HG02852 (cell line): Measurements from ENCODE around the gene DPPA3.
"Not testable (repeated sequence)": the region's sequence is repeated elsewhere in the genome, so short reads cannot be mapped to it uniquely, and the experiment has no call there.

Source experiments
- ATAC-seq: cut with Tn5 transposase; IDR thresholded peaks from one replicate; pipeline ENCODE4 v1.9.1; 2021; ENCODE audit warnings: mild to moderate bottlenecking, moderate library complexity; ENCODE audit not compliant: unreplicated experiment

DPPA3 gene

DNA sequence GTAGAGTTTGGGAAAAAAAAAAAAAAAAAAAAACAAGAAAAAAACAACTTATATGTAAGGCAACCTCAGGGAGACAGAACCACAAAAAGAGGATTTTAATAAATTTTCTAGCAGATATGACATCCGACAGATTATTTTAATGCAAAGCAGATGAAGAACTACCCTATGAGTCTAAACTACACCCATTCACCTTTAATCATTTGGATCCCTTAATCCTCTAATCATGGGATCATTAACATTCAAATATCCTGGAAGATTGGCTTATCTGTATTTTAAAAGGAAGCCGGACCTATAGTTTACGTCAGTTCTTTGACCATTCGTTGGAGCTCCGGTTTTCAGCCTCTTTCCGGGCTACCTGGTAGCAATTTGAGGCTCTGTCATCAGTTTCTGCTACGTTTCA, at the start of gene DPPA3:
Gene DPPA3, plus strand, starts transcription at position 301 of the 400 bp plus-strand sequence. CDS start 138 bp downstream, outside the sequence.
- ATAC-seq = no peak

DNA sequence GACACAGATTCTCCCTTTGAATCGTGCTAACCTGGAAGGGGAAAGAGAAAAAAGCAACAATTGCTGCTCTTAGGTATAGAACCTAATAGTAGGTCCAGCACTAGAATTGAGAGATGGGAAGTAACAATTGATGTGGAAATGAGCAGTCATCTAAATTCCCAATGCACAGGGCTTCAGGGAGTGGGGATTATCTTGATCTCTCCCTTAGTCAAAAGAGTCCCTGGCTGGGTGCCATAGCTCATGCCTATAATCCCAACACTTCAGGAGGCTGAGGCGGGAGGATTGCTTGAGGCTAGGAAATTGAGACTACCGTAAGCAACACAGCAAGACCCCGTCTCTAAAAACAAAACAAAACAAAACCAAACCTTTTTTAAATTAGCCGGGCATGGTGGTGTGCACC, 49.5 kb upstream of the DPPA3 start:
- no peak for ATAC-seq

DNA sequence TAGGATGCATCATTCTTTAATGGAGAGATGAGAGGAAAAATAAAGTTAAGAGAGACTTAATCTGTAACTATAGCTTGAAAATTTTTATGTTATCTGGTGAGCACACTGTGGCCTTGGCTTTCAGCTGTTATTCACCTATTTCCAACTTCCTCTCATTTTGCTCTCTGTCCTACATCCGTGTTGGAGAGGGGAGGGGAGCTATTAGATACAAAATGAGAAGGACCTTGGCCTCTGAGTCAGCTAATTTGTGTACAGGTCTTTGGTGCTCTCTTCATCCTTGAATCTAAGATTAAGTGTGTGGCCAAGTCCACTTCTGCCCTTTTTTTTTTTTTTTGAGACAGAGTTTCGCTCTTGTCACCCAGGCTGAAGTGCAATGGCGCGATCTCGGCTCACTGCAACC, 44.6 kb upstream of the DPPA3 start:
- ATAC-seq = no peak

DNA sequence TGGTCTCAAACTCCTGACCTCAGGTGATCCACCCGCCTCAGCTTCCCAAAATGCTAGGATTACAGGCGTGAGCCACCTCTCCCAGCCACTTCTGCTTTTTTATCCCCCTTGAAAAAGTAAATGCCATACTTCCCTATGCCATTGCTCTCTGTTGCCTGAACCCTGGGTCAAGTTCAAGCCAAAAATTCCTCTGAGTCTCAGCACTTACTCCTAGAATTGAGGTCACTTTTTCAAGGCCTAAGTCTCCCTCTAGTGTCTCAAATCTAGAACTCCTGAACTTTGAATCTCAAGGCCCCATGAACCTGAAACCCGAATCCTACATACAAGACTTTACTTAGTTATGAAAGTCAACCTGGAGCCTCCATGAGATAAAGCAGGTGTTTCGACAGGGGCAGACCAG, 44.1 kb upstream of the DPPA3 start:
- no peak for ATAC-seq

GRCh38 chr12:7668171-7668570, 43.1 kb upstream of the DPPA3 start:
- ATAC-seq = no peak

DNA sequence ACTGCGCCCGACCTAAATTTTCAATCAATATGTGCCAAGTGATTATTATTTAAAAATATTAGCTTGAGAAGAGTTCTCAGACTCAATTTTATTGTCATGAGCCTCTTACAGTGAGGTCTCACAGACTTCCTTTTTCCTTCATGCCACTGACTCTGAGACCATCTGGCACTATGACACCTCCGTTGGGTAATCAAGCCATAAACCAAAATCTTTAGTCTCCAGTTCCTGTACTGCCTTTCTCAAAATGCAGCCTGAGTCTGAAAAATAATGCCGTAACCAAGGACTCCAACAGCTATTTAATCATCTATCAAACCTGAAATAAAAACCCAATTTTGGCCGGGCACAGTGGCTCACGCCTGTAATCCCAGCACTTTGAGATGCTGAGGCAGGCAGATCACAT, 35.8 kb upstream of the DPPA3 start:
- not testable (repeated sequence) for ATAC-seq

DNA sequence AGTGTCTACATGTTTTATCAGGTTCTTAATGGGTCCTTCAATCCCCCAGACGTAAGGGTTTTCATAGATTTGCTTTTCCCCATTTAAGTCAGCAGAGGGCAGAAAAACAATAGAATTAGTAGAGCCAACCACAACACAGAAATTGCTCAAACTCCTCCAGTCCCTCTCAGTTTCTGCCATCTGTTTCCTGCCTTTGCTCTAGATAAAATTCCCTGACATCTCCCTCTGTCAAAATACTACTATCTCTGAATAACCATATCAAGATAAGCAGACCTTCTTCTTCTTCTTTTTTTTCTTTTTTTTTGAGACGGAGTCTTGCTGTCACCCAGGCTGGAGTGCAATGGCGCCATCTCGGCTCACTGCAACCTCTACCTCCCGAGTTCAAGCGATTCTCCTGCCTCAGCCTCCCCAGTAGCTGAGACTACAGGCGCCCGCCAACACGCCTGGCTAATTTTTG, 33.8 kb upstream of the DPPA3 start:
- not testable (repeated sequence) for ATAC-seq

DNA sequence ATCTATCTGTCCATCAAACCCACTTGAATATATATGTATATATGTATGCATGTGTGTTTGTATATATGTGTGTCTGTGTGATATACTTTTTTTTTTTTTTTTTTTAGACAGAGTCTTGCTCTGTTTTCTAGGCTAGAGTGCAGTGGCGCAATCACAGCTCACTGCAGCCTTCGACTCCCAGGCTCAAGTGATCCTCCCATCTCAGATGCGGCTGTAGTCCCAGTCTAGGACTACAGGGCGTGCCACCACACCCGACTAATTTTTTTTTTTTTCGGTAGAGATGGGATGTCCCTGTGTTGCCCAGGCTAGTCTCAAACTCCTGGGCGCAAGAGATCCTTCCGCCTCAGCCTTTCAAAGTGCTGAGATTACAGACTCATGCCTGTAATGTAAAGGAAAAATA, 32.5 kb upstream of the DPPA3 start:
- no peak for ATAC-seq

DNA sequence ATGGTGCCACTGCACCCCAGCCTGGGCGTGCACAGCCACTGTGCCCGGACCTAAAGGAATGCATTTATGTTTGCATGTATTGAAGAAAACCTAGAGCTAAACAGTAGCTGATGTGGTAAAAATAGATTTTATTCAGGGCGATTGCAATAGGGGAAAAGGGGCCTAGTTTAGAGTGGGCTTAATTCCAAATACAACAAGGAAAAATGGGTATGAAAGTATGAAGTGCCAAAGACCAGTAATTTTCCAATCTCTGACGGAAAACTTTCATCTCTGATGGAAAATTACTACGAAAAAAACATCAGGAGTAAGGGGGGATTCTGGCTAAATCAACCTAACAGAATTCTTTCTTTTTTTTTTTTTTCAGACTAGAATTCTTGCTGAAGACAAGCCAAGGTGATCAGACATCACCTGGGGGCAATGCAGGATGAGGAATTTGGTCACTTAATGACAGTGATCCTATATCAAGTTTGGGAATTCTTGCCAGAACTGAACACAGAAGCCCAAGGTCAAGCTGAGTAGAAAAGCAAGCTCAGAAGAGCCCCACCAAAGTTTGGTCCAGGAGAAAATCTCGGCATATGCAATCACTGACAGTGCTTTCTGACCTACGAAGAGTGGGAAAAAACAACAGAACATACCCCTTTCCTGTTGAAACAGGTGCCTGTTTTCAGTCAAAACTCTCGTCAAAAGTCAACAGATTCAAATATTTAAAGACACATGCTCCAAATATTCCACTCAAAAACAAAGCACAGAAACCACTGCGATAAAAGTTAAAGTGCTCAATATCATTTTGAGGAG, 31.8 kb upstream of the DPPA3 start:
- ATAC-seq = no peak

DNA sequence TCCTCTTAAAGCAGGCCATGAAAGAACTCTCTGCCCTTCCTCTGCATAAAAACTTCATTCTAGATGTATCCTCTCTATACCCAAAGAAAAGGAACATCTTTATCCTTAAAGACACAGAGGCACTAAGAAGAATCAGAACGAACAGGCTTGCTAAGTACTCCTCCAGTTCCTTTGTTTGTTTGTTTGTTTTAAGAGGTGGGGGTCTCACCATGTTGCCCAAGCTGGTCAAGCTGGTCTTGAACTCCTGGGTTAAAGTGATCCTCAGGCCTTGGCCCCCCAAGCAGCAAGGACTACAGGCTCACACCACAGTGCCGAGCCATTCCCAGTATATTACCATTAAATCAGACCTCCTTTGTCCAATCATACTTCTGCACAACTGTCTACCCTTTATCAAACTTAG, 29.7 kb upstream of the DPPA3 start:
- no peak for ATAC-seq

- no peak for ATAC-seq
Observed at GRCh38 chr12:7693793-7694192, 17.4 kb upstream of the DPPA3 start.

GRCh38 chr12:7694556-7695236, 16.5 kb upstream of the DPPA3 start:
- ATAC-seq = no peak

GRCh38 chr12:7695237-7695560, 16.0 kb upstream of the DPPA3 start:
- ATAC-seq = no peak

GRCh38 chr12:7695566-7696197, 15.6 kb upstream of the DPPA3 start, which contains the start of gene GDF3:
Gene GDF3 (minus strand): TSS chr12:7695775. CDS start chr12:7695728, 47 bp downstream.
- ATAC-seq = no peak

- ATAC-seq = no peak
Observed at GRCh38 chr12:7705846-7706245, 5.4 kb upstream of the DPPA3 start.

- no peak for ATAC-seq
Observed at GRCh38 chr12:7709969-7710675, 1.1 kb upstream of the DPPA3 start.

GRCh38 chr12:7712841-7713442, 1.7 kb downstream of the DPPA3 start:
- ATAC-seq = no peak

GRCh38 chr12:7716381-7716780, 5.1 kb downstream of the DPPA3 start:
- no peak for ATAC-seq

DNA sequence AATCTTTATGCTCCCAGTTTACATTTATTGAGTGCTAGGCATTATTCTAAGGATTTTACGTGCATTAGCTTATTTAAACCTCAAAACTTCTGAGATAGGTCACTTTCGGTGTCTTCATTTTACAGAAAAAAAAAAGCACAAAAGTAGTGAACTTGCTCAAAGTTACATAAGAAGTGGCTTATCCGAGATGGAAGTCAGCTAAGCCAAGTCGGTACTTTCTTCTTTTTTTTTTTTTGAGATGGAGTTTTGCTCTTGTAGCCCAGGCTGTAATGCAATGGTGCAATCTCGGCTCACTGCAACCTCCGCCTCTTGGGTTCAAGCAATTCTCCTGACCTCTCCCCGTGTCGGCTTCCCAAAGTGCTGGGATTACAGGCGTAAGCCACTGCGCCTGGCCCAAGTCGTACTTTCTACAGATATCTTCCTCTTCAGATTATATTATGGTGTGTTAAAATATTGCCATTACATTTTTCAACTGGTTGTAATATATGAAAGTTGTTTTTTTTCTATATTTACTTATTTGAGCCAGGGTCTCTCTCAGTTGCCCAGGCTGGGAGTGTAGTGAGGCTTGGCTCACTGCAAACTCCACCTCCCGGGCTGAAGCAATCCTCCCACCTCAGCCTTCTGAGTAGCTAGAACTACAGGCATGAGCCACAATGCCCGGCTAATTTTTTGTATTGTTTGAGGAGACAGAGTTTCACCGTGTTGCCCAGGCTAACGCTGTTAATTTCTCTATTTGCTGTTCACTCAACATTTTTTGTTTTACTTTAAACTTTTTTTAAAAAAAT, 8.9 kb downstream of the DPPA3 start:
- ATAC-seq = no peak

DNA sequence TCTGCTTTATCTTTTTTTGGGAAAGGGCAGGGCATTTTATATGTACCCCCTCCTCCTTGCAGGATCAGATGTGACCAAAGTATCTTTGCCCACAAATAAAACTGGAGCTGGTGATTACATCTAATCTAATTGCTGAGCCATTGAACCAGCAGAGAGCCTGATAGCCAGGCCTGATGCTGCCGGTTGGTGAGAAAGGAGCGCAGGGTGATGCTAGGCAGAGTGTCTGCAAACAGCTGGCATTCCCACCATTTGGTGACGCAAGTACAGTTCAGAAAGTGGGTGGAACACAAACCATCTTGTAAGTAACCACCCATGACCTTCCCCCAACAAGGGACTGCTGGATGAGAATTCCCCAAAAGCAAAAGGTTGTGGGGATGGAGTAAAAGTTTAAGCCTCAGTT, 12.7 kb downstream of the DPPA3 start:
- no peak for ATAC-seq
